IMR-90 (cell line): ENCODE results near the gene NOP9. TPM values are rescaled to one million over a fixed set of nuclear protein-coding genes. Genes with fewer than 3 reads are reported as not detected.

Experiments
- ATAC-seq: fragments of 200-7000 bp; cut with Tn5 transposase; 2 replicates; pipeline ENCODE4 v1.9.1; 2020; ENCODE audit warnings: low read depth, mild to moderate bottlenecking, moderate library complexity
- BruUV-seq: library from RNA; stranded (reverse); fragments of 400-500 nt; replicated peaks from 2 replicates; lab custom pipeline; 2021; lab: Mats Ljungman, UMichigan
- CTCF ChIA-PET: fragments of 300-600 bp; formaldehyde crosslinking; extraction: SDS; loops from one replicate; lab custom pipeline; 2021; ENCODE audit warnings: antibody characterized with exemption; lab: Yijun Ruan, JAX
- POLR2A ChIA-PET: fragments of 300-600 bp; sonication (Branson Sonifier 250); formaldehyde crosslinking; loops from one replicate; lab custom pipeline; 2022; ENCODE audit warnings: antibody characterized with exemption; ENCODE audit not compliant: unreplicated experiment; lab: Charles Lee
- DNase-seq: peaks from one replicate; pipeline ENCODE4 v3.0.0; 2013
- H2AFZ ChIP-seq: replicated peaks from 2 replicates; pipeline ENCODE3; 2013; ENCODE audit warnings: low read length, mild to moderate bottlenecking; ENCODE audit not compliant: poor library complexity
- H2AK5ac ChIP-seq: 2 replicates; pipeline ENCODE4 v1.6.1; 2013; ENCODE audit warnings: low read depth, low read length, inconsistent platforms
- H2AK9ac ChIP-seq: replicated peaks from 2 replicates; pipeline ENCODE3; 2013; ENCODE audit warnings: mild to moderate bottlenecking, low read depth, low read length, moderate library complexity; ENCODE audit not compliant: poor library complexity
- H2BK120ac ChIP-seq: 2 replicates; pipeline ENCODE4 v1.6.1; 2013; ENCODE audit warnings: low read depth, low read length, inconsistent platforms
- H2BK15ac ChIP-seq: 3 replicates; pipeline ENCODE4 v1.6.1; 2013; ENCODE audit warnings: low read depth, low read length, inconsistent platforms
- H2BK20ac ChIP-seq: 2 replicates; pipeline ENCODE4 v1.6.1; 2013; ENCODE audit warnings: low read depth, mild to moderate bottlenecking, inconsistent platforms, low read length, moderate library complexity
- H2BK5ac ChIP-seq: 2 replicates; pipeline ENCODE4 v1.6.1; 2013; ENCODE audit warnings: mild to moderate bottlenecking, low read depth, low read length, inconsistent platforms; ENCODE audit not compliant: poor library complexity, severe bottlenecking
- H3K14ac ChIP-seq: replicated peaks from 2 replicates; pipeline ENCODE4 v1.6.1; 2013; ENCODE audit warnings: low read depth, low read length, inconsistent platforms
- H3K18ac ChIP-seq: 2 replicates; pipeline ENCODE4 v1.6.1; 2013; ENCODE audit warnings: low read depth, low read length, control low read depth
- H3K23ac ChIP-seq: 2 replicates; pipeline ENCODE4 v1.6.1; 2013; ENCODE audit warnings: low read depth, low read length, inconsistent platforms
- H3K27ac ChIP-seq: 2 replicates; pipeline ENCODE4 v1.5.1; 2013; ENCODE audit warnings: mild to moderate bottlenecking, control low read depth, low read length; ENCODE audit not compliant: insufficient read depth
- H3K27me3 ChIP-seq: 2 replicates; pipeline ENCODE4 v1.6.1; 2013; ENCODE audit warnings: low read length; ENCODE audit not compliant: control insufficient read depth, insufficient read depth
- H3K36me3 ChIP-seq: 2 replicates; pipeline ENCODE4 v1.6.1; 2013; ENCODE audit warnings: low read length, mixed read lengths; ENCODE audit not compliant: control insufficient read depth, insufficient read depth
- H3K4ac ChIP-seq: 2 replicates; pipeline ENCODE4 v1.6.1; 2013; ENCODE audit warnings: low read depth, low read length, inconsistent platforms
- H3K4me1 ChIP-seq: 2 replicates; pipeline ENCODE4 v1.6.1; 2013; ENCODE audit warnings: low read length, mixed read lengths; ENCODE audit not compliant: control insufficient read depth, insufficient read depth
- H3K4me2 ChIP-seq: 2 replicates; pipeline ENCODE4 v1.6.1; 2013; ENCODE audit warnings: low read depth, mild to moderate bottlenecking, control low read depth, low read length, moderate library complexity
- H3K4me3 ChIP-seq: 2 replicates; pipeline ENCODE4 v1.5.1; 2013; ENCODE audit warnings: low read depth, mild to moderate bottlenecking, control low read depth, low read length, moderate library complexity; ENCODE audit not compliant: insufficient read depth
- H3K56ac ChIP-seq: 2 replicates; pipeline ENCODE4 v1.6.1; 2013; ENCODE audit warnings: low read length, inconsistent platforms; ENCODE audit not compliant: insufficient read depth; ENCODE audit errors: extremely low read depth
- H3K79me1 ChIP-seq, 2 experiments: 2 replicates each; pipeline ENCODE4 v1.6.1; 2013; ENCODE audit warnings: low read length in 2 of 2, inconsistent platforms in 1 of 2, low read depth in 1 of 2
- H3K9ac ChIP-seq: 2 replicates; pipeline ENCODE4 v1.6.1; 2013; ENCODE audit warnings: low read depth, low read length, control low read depth
- H3K9me1 ChIP-seq: 2 replicates; pipeline ENCODE4 v1.6.1; 2013; ENCODE audit warnings: low read length, inconsistent platforms; ENCODE audit not compliant: insufficient read depth
- H3K9me3 ChIP-seq: 2 replicates; pipeline ENCODE4 v1.6.1; 2013; ENCODE audit warnings: low read length; ENCODE audit not compliant: control insufficient read depth, insufficient read depth
- H4K20me1 ChIP-seq: 2 replicates; pipeline ENCODE4 v1.6.1; 2013; ENCODE audit warnings: low read length, inconsistent platforms; ENCODE audit not compliant: insufficient read depth
- H4K5ac ChIP-seq: 2 replicates; pipeline ENCODE4 v1.6.1; 2013; ENCODE audit warnings: mild to moderate bottlenecking, low read depth, low read length, control low read depth
- H4K8ac ChIP-seq, 2 experiments: 2 replicates each; pipeline ENCODE4 v1.6.1; 2013; ENCODE audit warnings: low read depth in 2 of 2, low read length in 2 of 2, control low read depth in 1 of 2, inconsistent platforms in 1 of 2
- H4K91ac ChIP-seq: 2 replicates; pipeline ENCODE4 v1.6.1; 2013; ENCODE audit warnings: low read depth, low read length, inconsistent platforms; ENCODE audit not compliant: insufficient read depth
- BHLHE40 ChIP-seq: fragments of 150-350 bp; IDR thresholded peaks from 2 replicates; pipeline ENCODE4 v1.6.1; 2016; ENCODE audit warnings: mild to moderate bottlenecking, low read depth, low read length
- CEBPB ChIP-seq: IDR thresholded peaks from 2 replicates; pipeline ENCODE4 v1.6.1; 2012; ENCODE audit warnings: low read depth, low read length, improper control_type of control experiment
- CHD1 ChIP-seq: IDR thresholded peaks from 2 replicates; pipeline ENCODE4 v1.6.1; 2012; ENCODE audit warnings: low read depth, low read length, improper control_type of control experiment
- ELK1 ChIP-seq: fragments of 150-350 bp; IDR thresholded peaks from 2 replicates; pipeline ENCODE4 v1.6.1; 2016; ENCODE audit warnings: low read depth, mild to moderate bottlenecking, low read length, moderate library complexity, borderline replicate concordance
- MAFK ChIP-seq: IDR thresholded peaks from 2 replicates; pipeline ENCODE4 v1.6.1; 2012; ENCODE audit warnings: low read depth, low read length, improper control_type of control experiment
- MAZ ChIP-seq: IDR thresholded peaks from 2 replicates; pipeline ENCODE4 v1.6.1; 2012; ENCODE audit warnings: low read depth, mild to moderate bottlenecking, low read length, improper control_type of control experiment, moderate library complexity, borderline replicate concordance
- POLR2A ChIP-seq: IDR thresholded peaks from 2 replicates; pipeline ENCODE4 v1.6.1; 2012; ENCODE audit warnings: mild to moderate bottlenecking, low read depth, low read length
- RAD21 ChIP-seq: IDR thresholded peaks from 2 replicates; pipeline ENCODE4 v1.6.1; 2012; ENCODE audit warnings: low read length, improper control_type of control experiment
- USF2 ChIP-seq: fragments of 150-350 bp; IDR thresholded peaks from 2 replicates; pipeline ENCODE4 v1.6.1; 2017; ENCODE audit warnings: mild to moderate bottlenecking, antibody characterized with exemption, low read length, low read depth
- WGBS, 2 experiments: methylation state at CpG; one replicate each; pipeline versions ENCODE4 v1.1.5 to v1.1.7; 2013; ENCODE audit warnings: missing lambda C conversion rate in 2 of 2; ENCODE audit not compliant: insufficient read length in 1 of 2; ENCODE audit errors: extremely low coverage in 2 of 2; 5-methylcytosine and 5-hydroxymethylcytosine counted together
- dilution Hi-C: fragments of 300-500 bp; cut with HindIII; formaldehyde crosslinking; loops from one replicate; pipeline ENCODE4 v1.14.3; 2018; ENCODE audit warnings: low sequenced_read_pairs; ENCODE audit not compliant: unreplicated experiment
- in situ Hi-C: fragments of 300-500 bp; cut with MboI; formaldehyde crosslinking; loops from 3 replicates; pipeline ENCODE4 v1.14.3; 2019; ENCODE audit warnings: low sequenced_read_pairs, inconsistent platforms, mixed read lengths
- intact Hi-C: fragments of 100-400 bp; cut with micrococcal nuclease; formaldehyde crosslinking; loops from 2 replicates; pipeline ENCODE4 v1.10.0; 2022
- polyA plus RNA-seq, 3 experiments: library from polyadenylated mRNA; depleted of rRNA; stranded (reverse); fragments of >200 nt; gene quantifications; 2 replicates each; pipeline ENCODE4 v1.2.3, GENCODE V29; 2012; ENCODE audit warnings: low replicate concordance in 1 of 3
- total RNA-seq: library from RNA; depleted of rRNA; stranded (reverse); fragments of >200 nt; gene quantifications from 2 replicates; pipeline ENCODE4 v1.2.3, GENCODE V29; 2012

NOP9 gene
- total and polyA plus RNA-seq, 2 of the 4 experiments (the other 2 are of a cell fraction), result 11.8 to 25.8 TPM

- dilution Hi-C loops (no loop called here), intact Hi-C loops (no loop called here), in situ Hi-C loops (no loop called here)
- no TSS peak for BruUV-seq
- Histone ChIP-seq H4K91ac (no peak overlapping the region), H4K5ac (no peak overlapping the region), H3K4me3 (no peak overlapping the region), H3K56ac (no peak overlapping the region), H3K18ac (no peak overlapping the region), H3K27me3 (peaks cover 31% of the 10 kb centered on the region), H3K79me1 (no peaks in the 10 kb centered on the region), H3K27ac (no peak overlapping the region), H4K20me1 (no peaks in the 10 kb centered on the region), H3K9me1 (no peaks in the 10 kb centered on the region; the same call in 1 of the 2 replicates), H3K9me3 (no peaks in the 10 kb centered on the region), H3K4me2 (no peak overlapping the region), H3K23ac (no peak overlapping the region), H3K9ac (no peak overlapping the region), H2AK9ac (no peak overlapping the region), H3K4me1 (no peaks in the 10 kb centered on the region; the same call in 1 of the 2 replicates), H3K4ac (no peak overlapping the region), H3K14ac (no peak overlapping the region), H2AK5ac (no peak overlapping the region), H2BK5ac (no peak overlapping the region), H2BK15ac (no peak overlapping the region), H4K8ac (no peak overlapping the region), H2AFZ (no peak overlapping the region), H2BK120ac (no peak overlapping the region), H3K36me3 (no peaks in the 10 kb centered on the region), H2BK20ac (no peak overlapping the region)
- DNase-seq (no peak), ATAC-seq (no peak)
- POLR2A ChIA-PET, result no interaction called here
- CTCF ChIA-PET, result interaction anchor here (1.9 kb wide), 1 partner anchor 104 kb away, joined by 12 read pairs; no protein-coding TSS in a partner anchor
- WGBS, 2 experiments, result no CpG with 5 or more reads among the region's 2 CpGs
- TF ChIP-seq USF2 (no peak), ELK1 (no peak), POLR2A (no peak), MAFK (no peak), BHLHE40 (no peak), CHD1 (no peak), CEBPB (no peak), MAZ (no peak), RAD21 (no peak)
These were observed 27.7 kb downstream of the NOP9 start for GRCh38 chr14:24327303-24327702.
